NAMALWA (cell line): ENCODE data around the gene PDE4B.
"Not testable (repeated sequence)": the region's sequence is repeated elsewhere in the genome, so short reads cannot be mapped to it uniquely, and the experiment has no call there.

Experiments
- DNase-seq: peaks from one replicate; pipeline ENCODE4 v3.0.0-alpha.2; 2015; ENCODE audit warnings: low spot score

Gene PDE4B

GRCh38 chr1:66313429-66313828 lies 520.7 kb downstream of the PDE4B start:
- DNase-seq: no peak

- DNase-seq: no peak
These were observed 523.0 kb downstream of the PDE4B start for GRCh38 chr1:66315671-66316070.

GRCh38 chr1:66316464-66317247 lies 524.0 kb downstream of the PDE4B start:
- no peak for DNase-seq

GRCh38 chr1:66317248-66317515 lies 524.5 kb downstream of the PDE4B start:
- DNase-seq: no peak

- DNase-seq: no peak
These were observed 527.5 kb downstream of the PDE4B start for GRCh38 chr1:66320231-66320630.

- not testable (repeated sequence) for DNase-seq
These were observed 529.8 kb downstream of the PDE4B start for GRCh38 chr1:66322462-66322861.

- no peak for DNase-seq
These were observed 531.4 kb downstream of the PDE4B start for GRCh38 chr1:66323958-66324625.

GRCh38 chr1:66325594-66326380 lies 533.1 kb downstream of the PDE4B start:
- no peak for DNase-seq

- no peak for DNase-seq
These were observed 534.2 kb downstream of the PDE4B start for GRCh38 chr1:66326867-66327266.

GRCh38 chr1:66327588-66327987 lies 534.9 kb downstream of the PDE4B start:
- DNase-seq: no peak

GRCh38 chr1:66328896-66329295 lies 536.2 kb downstream of the PDE4B start:
- no peak for DNase-seq

GRCh38 chr1:66330722-66331141 lies 538.0 kb downstream of the PDE4B start:
- peak; percentile 48 for DNase-seq

- DNase-seq: peak; percentile 57
These were observed 539.2 kb downstream of the PDE4B start for GRCh38 chr1:66331658-66332547.

GRCh38 chr1:66332548-66332901 lies 539.8 kb downstream of the PDE4B start:
- no peak for DNase-seq

GRCh38 chr1:66333466-66334199 lies 540.9 kb downstream of the PDE4B start:
- peak; percentile 41 for DNase-seq

GRCh38 chr1:66334318-66334717 lies 541.6 kb downstream of the PDE4B start:
- no peak for DNase-seq

GRCh38 chr1:66335125-66335524 lies 542.4 kb downstream of the PDE4B start:
- DNase-seq: peak; percentile 45

GRCh38 chr1:66335859-66336640 lies 543.4 kb downstream of the PDE4B start:
- DNase-seq: peak; percentile 93

- DNase-seq: no peak
These were observed 543.9 kb downstream of the PDE4B start for GRCh38 chr1:66336641-66336990.

GRCh38 chr1:66337249-66337648 lies 544.6 kb downstream of the PDE4B start:
- no peak for DNase-seq

GRCh38 chr1:66339944-66340343 lies 547.2 kb downstream of the PDE4B start:
- DNase-seq: peak; percentile 40
